ENCODE measurements around the gene KIF7.
"Not testable (repeated sequence)": the region's sequence is repeated elsewhere in the genome, so short reads cannot be mapped to it uniquely, and the experiment has no call there.

Gene KIF7, protein sequence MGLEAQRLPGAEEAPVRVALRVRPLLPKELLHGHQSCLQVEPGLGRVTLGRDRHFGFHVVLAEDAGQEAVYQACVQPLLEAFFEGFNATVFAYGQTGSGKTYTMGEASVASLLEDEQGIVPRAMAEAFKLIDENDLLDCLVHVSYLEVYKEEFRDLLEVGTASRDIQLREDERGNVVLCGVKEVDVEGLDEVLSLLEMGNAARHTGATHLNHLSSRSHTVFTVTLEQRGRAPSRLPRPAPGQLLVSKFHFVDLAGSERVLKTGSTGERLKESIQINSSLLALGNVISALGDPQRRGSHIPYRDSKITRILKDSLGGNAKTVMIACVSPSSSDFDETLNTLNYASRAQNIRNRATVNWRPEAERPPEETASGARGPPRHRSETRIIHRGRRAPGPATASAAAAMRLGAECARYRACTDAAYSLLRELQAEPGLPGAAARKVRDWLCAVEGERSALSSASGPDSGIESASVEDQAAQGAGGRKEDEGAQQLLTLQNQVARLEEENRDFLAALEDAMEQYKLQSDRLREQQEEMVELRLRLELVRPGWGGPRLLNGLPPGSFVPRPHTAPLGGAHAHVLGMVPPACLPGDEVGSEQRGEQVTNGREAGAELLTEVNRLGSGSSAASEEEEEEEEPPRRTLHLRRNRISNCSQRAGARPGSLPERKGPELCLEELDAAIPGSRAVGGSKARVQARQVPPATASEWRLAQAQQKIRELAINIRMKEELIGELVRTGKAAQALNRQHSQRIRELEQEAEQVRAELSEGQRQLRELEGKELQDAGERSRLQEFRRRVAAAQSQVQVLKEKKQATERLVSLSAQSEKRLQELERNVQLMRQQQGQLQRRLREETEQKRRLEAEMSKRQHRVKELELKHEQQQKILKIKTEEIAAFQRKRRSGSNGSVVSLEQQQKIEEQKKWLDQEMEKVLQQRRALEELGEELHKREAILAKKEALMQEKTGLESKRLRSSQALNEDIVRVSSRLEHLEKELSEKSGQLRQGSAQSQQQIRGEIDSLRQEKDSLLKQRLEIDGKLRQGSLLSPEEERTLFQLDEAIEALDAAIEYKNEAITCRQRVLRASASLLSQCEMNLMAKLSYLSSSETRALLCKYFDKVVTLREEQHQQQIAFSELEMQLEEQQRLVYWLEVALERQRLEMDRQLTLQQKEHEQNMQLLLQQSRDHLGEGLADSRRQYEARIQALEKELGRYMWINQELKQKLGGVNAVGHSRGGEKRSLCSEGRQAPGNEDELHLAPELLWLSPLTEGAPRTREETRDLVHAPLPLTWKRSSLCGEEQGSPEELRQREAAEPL (N-terminal part only)

GRCh38 chr15:89654847-89655805, at the start of gene KIF7:
KIF7 (minus strand) TSS chr15:89655467; CDS start chr15:89652930, 2,537 bp downstream.
- DNase-seq: no peak

DNA sequence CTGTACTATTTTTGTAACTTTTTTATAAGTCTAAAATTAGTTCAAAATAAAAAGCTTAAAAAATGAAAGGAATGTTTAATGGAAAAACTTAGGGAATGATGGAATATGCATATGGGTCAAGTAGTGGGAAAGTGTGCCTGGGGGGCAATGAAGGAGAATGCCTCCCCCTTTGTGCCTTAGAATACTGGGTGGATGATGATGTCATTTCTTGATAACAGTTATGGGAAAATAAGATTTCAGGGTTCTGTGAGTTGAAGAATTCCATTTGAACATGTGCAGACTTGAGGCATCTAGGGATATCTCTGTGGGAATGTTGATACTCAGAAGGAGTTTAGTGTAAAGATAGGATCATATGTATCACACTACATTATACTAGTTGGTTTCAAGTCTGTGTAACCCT, 49.1 kb upstream of the KIF7 start:
- DNase-seq: no peak

DNA sequence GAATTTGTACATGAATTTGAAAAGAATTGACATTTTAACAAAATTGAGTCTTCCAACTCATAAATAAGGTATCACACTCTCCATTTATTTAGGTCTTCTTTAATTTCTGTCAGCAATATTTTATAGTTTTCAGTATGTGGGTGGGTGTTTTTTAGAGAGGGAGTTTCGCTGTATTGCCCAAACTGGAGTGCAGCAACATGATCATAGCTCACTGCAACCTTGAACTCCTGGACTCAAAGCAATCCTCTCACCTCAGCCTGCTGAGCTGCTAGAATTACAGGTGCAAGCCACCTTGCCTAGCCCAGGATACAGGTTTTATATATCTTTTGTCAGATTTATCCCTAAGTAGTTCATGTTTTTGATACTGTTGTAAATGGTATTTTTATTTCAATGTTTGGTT, 39.9 kb upstream of the KIF7 start:
- no peak for DNase-seq

GRCh38 chr15:89693696-89694095, 38.4 kb upstream of the KIF7 start:
- DNase-seq: no peak

DNA sequence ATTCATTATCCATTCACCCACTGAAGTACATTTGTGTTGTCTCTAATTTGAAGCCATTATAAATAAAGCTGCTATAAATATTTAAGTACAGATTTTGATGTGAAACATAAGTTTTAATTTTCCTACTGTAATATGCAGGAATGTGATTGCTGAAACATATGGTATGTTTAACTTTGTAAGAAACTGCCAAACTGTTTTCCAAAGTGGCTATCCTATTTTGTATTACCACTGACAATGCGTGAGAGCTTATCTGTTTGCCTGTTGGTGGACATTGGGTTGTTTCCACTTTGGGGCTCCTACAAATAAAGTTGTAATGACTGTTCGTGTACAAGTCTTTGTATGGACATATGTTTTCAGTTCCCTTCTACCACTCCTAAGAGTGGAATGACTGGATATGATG, 37.8 kb upstream of the KIF7 start:
- DNase-seq: no peak

DNA sequence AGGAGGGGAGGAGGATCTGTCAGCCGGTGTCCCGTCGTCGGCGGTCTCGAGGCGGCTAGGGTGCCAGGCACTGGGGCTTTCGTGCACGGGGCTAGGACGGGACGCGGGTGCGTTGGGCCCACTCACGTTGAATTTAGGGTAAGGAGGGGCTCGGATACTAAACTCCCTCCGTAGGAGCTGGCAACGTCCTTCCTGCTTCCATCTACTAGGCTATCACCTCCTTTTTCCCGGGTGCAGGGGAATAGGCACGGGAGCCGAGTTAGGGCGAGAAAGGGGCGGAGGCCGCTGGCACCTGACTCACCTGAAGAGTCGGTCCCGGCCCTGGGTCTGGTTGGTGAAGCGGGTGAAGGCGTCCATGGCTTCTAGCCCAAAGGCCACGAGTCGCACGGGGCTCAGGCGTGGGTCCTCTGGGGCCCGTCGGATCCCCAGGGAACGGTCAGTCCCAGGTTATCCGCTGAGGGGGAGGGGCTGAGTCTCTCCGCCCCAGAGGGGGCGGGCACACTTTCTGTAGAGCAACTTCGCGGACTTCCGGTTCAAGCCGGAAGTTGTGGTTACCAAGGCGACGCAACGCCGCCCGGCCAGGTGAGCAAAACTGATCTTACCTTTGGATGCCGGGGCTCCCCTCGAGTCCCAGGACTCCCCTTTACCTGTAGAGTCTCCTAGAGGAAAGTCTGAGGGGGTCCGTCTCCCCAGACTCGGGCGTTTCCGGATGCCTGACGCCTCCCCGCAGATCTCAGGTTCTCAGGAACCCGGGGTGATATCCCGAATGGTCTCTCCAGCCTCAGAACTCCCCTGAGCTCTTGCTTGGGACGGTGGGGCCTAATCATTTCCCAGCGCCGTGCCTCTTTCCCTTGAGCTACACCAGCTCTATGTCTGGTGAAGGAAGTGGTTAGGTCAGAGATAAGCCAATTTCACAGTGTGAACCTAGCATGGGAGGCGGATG, 35.3 kb upstream of the KIF7 start, which contains the start of the genes PEX11A and WDR93:
Gene PEX11A, minus strand, starts transcription at position 479 of the 943 bp plus-strand sequence. Its CDS starts 122 bp downstream, at position 357.
Gene WDR93, plus strand, starts transcription at position 536 of the 943 bp plus-strand sequence. CDS start 10,936 bp downstream, outside the sequence.
- no peak for DNase-seq

DNA sequence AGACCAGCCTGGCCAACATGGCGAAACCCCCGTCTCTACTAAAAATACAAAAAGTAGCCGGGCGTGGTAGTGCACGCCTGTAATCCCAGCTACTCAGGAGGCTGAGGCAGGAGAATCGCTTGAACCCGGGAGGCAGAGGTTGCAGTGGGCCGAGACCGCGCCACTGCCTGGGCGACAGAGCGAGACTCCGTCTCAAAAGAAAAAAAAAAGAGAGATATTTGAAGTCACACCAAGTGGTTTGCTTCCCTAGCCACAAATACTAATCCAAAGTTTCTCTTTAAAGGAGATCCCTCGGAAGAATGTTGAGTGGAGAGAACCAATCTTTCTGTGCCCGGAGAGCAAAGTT, 34.6 kb upstream of the KIF7 start:
- DNase-seq: not testable (repeated sequence)

GRCh38 chr15:89686522-89686921, 31.3 kb upstream of the KIF7 start:
- no peak for DNase-seq

DNA sequence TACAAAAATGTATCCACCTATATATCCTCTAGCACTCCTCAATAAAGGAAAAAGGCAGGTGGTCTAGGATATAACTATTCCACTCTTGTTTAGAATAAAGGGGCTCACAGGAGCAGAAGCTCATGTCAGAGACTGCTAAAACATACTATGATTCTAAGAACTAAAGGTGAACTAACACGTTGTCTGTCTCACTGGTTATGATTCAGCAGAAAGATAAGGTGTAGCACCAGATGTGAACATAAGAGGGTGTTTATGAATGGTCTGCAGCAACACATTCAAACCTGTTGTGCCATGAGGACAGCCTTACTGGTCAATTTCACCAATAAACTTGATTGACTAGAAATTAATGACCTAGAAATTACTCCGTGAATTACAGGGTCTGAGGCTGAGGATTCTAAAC, 30.7 kb upstream of the KIF7 start:
- no peak for DNase-seq

DNA sequence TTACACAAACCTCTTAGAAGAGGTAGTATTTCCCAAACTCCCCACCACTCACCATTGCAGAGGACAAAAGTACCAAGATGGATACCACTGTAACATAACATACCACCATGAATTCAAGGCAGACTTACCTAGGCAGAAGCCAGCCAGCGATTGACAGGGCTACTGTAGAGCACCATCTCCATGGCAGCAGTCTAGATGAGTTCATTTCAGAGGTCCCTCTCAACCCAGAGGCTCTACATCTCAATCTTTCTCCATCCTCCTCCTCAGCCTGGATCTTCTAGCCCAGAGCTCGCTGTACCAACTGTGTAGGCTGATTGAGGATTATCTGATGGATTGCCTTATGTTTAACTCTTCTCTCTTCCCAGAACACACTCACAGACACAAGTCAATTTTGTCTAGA, 25.9 kb upstream of the KIF7 start:
- no peak for DNase-seq

- no peak for DNase-seq
These were observed 25.1 kb upstream of the KIF7 start for GRCh38 chr15:89680282-89680873.

DNA sequence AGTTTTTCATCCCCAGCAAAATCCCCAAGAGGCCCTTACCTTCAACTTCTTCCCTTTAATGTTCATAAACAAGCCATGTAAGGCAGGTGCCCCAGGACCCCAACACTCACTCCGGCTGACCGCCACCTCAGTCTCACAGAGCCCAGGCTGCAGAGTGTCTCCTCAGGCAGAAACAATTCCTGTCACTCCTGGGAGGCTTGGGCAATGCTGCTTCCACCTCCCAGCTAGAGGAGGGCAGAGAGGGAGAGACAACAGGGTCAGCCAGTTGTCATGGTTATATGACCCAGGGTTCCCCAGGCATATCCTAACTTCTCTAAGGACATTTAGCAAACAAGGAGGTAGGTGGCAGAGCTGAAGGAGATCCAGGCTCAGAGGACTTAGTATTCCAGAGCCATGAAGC, 23.9 kb upstream of the KIF7 start, which contains the start of gene PLIN1:
Gene PLIN1, minus strand, starts transcription at position 156 of the 400 bp plus-strand sequence. CDS start 1,878 bp downstream, outside the sequence.
- no peak for DNase-seq

DNA sequence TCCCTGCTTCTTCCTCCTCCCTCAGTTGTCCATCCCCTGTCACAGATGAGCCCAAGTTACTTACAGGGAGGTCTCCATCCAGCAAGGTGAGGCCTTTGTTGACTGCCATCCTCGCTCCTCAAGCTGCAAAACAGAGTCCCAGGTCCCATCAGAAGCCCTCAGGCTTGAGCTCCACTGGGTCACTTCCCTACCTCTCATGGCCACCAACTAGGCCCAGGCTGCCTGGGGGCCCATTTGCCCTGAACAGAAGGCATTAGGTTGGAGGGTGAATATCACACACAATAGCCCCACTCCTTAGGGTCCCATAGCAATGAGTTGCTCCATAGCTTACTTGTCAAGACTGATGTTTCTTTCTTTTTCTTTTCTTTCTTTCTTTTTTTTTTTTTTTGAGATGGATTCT, 22.1 kb upstream of the KIF7 start:
- no peak for DNase-seq

DNA sequence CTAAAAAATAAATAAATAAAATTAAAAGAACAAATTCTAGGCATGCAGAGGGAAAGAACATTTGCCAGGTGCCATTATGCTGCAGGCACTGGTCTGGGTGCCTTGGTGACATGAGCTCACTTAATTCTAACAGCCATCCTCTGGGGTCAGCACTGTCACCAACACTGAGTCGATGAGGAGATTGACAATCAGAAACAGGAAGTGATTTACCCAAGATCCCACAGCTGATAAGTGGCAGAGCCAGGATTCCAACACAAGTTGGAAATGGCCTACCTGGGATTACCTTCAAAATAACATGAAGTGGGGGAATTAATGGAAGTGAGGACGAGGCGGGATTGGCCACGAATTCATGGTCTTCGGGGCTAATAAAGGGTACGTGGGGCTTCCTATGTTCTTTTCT, 20.3 kb upstream of the KIF7 start:
- no peak for DNase-seq

DNA sequence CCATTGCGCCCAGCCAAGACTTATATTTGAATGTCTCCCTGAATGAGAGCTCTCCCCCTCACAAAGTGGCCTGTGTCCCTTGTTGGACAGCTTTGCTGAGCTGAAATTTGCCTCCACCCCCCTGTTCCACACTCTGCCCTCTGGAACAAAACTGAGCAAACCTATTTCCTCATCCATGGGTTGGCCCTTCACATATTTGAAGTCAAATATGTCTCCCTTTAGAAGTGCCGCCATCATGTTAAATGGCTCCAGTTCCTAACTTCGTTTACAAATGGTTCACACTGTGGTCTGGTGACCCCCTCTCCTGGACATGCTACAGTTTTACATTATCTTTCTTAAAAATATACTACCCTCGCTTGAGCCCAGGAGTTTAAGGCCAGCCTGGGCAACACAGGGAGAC, 19.3 kb upstream of the KIF7 start:
- no peak for DNase-seq

DNA sequence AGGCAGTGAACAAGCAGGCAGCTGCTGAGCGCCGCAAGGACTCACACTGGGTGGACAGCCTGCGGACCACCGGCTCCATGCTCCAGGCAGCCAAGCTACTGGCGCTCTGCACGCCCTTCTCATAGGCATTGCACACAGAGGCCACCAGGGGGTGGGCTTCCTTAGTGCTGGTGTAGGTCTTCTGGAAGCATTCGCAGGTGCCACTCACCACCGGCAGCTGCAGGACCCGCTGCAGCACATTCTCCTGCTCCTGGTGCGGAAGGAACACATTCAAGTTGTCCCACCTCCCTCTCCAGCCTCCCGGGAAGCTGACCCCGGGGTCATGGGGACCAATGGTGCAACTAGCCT, 17.9 kb upstream of the KIF7 start:
- DNase-seq: no peak

DNA sequence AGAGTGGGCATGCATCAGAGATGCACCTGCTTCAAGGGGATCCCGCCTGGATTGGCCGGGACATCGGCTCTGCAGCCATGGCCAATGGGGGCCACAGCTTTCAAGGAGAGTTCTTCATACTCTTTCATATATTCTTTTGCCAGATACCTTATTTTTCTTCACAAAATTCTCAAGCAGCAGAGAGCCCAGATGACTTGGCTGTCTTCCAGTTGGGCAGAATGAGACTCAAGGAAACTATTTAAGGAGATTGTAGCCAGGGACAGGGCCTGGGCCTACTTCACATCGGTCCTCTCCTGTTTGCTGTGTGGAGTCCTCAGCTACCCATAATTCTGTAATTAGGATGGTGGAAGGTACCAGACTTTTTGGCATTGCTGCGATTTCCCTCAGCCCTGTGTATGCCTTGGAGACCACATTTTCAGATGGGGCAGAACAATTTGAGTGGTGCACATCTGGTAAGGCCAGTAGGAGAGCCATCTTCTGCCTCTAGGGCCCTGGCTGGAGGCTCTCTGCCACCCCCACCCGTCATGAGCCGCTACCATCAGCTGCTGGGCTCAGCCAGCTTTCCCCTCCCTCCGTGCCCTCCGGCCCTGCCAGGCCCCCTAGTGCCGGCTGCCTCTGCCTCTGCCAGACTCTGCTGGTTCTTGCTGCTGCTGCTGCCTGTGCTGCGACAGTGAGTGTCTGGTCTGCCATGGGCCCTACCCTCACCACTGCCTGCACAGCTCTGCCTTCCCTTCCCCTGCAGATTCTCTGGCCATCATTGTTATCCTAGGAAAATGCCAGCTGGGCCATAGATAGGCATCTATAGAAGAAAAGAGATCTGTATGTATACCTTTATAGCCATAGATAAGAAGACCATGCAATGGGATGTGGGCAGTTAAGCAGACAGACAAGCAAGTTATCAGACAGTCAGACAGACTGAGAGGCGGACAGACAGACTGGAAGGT, 17.2 kb upstream of the KIF7 start:
- no peak for DNase-seq

DNA sequence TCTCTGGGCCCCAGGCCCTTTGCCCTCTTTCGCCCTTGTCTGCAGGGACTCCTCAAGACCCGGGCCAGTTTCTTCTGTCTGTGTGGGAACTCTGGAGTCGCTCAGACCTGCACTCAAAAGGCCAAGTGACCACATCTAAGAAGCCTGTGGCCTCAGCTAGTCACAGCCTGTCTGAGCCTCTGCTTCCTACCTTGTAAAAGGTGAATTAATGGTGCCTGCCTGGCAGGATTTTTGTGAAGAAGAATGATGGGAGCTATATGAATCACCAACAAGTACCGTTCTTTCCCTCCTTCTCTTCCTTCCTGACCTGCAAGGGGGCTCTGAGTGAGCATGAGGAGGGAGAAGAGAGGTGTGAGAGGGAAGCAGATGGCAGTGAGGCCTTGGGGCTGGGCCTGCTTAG, 16.4 kb upstream of the KIF7 start:
- no peak for DNase-seq
